HL-60/S4 treated with phorbol 12-myristate 13-acetate at 8.2 ng/mL for 4 days and 3 days (cell line): ENCODE results near the gene RPS6KL1.

Source experiments
- in situ Hi-C: fragments of 300-500 bp; cut with MboI; formaldehyde crosslinking; loops from 2 replicates; pipeline ENCODE4 v1.15.0; 2022; ENCODE audit warnings: low sequenced_read_pairs

RPS6KL1 gene

GRCh38 chr14:74891870-74892269 lies 31.2 kb downstream of the RPS6KL1 start:
- in situ Hi-C loops, result no loop called here

DNA sequence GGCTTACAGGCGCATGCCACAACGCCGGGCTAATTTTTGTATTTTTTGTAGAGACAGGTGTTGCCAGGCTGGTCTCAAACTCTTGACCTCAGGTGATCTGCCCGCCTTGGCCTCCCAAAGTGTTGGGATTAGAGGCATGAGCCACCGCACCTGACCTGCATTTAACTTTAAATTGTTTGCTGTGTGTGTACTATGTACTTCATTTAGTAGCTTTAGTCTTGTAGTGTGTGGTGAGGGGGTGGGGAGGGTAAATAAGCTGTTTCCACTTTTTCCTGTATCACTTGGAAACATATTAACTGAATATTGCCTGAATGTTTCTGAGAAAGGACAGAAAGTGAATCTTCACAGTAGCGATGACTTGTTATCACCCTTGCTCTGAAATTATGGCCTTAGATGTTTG lies 32.8 kb downstream of the RPS6KL1 start:
- in situ Hi-C loops, result no loop called here

GRCh38 chr14:74888164-74889158 lies 34.6 kb downstream of the RPS6KL1 start:
- in situ Hi-C loops, result no loop called here

DNA sequence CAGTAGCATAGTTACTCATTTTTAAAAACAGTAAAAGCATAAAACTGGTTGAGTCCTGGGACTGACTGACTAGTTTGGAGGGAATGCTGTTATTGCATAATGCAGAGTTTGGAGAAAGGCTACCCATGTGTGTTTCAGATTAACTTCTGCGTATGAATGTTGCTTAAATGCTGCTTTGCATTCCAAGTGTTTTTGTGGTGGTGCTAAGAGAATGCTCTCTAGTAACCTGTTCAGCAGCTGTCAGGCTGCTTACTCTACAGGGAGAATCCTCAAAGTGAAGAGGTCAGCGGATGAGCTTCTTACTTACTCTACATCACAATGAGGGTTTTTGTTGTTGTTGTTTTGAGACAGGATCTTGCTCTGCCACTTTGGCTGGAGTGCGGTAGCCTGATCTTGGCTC lies 37.1 kb downstream of the RPS6KL1 start:
- in situ Hi-C loops, result no loop called here

- in situ Hi-C loops, result no loop called here
These were observed 40.7 kb downstream of the RPS6KL1 start for GRCh38 chr14:74882103-74882920.

DNA sequence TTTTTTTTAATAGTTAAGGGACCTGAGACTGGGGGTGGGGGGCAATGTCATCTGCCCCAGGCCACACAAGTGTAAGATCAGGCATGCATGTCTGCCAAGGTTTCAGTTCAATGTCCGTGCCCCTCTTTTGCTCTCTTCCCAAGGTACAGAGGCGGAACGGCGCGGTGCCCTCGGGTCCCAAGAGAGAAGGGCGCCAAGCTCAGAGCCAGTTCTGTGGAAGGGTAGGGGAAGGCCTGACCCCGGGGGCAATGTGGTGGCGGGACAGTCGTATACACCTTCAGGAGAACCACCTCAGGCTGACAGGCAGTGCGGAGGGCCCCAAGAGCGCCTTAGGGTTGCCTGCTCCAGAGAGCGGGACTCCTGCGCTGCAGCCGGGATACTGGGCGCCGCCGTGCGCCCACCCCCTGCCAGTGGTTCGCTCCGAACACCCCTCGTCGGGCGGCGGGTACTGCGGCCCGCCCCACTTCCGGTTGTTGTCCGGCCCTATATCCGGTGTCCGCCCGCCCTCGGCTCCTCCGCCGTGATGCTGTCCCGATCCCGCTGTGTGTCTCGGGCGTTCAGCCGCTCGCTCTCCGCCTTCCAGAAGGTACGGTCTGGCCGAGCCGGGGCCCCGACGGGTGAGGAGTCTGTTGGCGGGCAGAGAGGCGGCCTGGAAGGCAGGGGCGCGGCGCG lies 41.5 kb downstream of the RPS6KL1 start, which contains the start of gene DLST:
Gene DLST (plus strand): TSS at position 486 of the 672 bp plus-strand sequence. CDS start 38 bp downstream, at position 524.
- in situ Hi-C loops, result no loop called here

DNA sequence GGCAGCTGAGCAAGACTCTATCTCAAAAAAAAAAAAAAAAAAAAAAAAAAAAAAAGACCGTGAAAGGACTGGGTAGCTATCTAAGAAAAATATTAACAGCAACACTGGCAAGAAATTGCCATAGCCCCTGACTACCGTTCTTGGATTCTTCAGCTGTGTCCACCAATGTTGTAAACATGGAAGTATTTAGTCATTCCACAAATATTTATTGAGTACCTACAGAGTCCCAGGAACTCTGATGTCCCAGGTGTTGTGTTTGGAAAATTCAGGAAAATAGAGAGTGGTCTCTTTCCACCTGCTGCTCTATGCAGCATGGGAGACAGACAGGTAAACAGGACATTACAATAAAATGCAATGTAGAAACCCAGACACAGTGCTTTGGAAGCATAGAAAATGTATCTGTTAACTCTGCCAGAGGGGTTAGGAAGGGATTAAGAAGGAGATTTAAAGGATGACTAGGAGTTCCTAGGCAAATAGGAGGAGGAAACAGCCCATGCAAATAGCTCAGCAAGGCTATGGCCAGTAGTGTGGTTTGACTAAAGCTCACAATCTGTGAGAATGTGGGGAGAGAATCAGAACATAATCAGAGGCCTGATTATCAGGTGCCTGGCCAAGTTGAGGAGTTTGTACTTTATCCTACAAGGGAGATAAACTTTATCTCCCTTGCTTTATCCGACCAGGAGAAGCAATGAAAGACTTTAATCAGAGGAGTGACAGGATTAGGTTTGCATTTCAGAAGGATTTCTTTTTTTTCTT lies 43.5 kb downstream of the RPS6KL1 start:
- in situ Hi-C loops, result no loop called here

DNA sequence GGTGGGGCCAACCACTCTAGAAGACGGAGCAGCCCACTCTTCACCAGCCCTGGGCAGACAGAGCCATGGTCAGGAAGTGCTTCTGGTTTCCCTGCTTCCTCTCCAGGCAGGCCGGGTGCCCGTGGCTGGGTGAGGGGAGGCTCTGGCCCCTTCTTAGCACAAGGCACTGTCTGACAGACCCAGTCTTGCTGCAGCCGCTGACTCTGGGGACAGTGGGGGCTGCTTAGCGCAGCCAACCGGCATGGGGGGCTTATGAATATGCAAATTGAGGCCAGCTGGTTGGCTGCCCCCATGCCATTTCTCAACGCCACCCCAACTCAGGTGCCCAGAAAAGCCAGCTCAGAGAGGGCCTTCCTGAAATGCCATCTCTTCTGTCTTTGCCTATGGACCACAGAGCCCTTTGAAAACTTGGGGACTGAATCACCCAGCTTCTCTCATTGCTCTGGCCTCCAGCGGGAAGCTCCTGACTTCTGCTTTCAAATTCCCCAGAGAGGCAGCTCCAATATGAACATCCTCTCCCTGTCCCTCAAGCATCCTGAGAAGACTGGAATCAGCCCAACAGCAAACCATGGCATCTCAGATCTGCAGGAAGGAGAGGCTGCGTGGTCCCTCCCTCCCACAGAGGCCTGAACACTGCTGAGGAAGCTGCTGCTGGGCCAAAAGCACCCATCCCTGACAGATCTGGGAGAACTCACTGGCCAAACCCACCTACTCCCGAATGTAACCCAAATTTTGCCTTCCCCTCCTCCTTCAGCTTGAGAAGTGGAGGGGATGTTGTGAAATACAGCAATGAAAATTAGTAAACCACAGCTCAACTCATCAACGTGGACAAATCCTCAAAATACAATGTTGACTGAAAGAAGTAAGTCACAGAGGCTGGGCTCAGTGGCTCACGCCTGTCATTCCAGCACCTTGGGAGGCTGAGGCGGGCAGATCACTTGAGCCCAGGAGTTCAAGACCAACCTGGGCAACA lies 46.8 kb downstream of the RPS6KL1 start, which contains the start of gene PROX2:
Gene PROX2 (minus strand): TSS at position 205 of the 973 bp plus-strand sequence. CDS start 12,311 bp downstream, outside the sequence.
- in situ Hi-C loops, result no loop called here

DNA sequence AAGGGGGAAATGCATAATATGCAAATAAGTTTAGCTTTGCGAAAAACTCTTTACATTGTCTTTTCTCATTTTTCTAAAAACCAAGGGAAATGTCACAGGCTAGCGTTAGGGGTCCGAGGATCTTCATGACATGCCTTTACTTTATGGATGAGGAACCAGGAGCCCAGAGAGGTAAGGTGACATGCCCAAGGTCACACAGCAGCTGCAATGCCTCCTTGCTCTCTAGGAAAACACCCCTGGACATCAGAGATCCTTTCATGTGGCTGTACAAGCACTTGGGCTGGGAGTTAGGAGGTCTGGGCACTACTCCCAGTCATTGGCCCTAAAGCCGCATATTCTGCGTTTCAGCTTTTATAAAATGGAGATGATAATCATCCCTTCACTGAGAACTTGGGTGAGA lies 47.9 kb downstream of the RPS6KL1 start:
- in situ Hi-C loops, result no loop called here

- in situ Hi-C loops, result loop anchor here (25.0 kb wide), 1 partner anchor 215 kb away; no protein-coding TSS in a partner anchor
These were observed 51.2 kb downstream of the RPS6KL1 start for GRCh38 chr14:74871819-74872218.

DNA sequence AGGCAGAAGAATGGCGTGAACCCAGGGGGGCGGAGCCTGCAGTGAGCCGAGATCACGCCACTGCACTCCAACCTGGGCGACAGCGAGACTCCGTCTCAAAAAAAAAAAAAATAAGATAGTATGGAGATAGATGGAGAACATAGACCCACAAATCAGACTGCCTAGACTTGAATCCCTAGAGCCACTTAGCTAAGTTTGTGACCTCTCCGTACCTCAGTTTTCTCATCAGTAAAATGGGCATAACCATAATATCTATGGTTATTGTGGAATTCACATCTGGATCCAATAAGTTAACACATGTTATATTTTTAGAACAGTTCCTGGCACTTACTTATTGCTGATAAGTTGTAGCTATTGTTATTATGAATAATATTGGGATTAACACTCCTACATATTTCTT lies 54.3 kb downstream of the RPS6KL1 start:
- in situ Hi-C loops, result loop anchor here (25.0 kb wide), 1 partner anchor 219 kb away; no protein-coding TSS in a partner anchor

- in situ Hi-C loops, result loop anchor here (25.0 kb wide), 1 partner anchor 220 kb away; no protein-coding TSS in a partner anchor
These were observed 55.4 kb downstream of the RPS6KL1 start for GRCh38 chr14:74867673-74868072.

GRCh38 chr14:74866708-74867389 lies 56.2 kb downstream of the RPS6KL1 start:
- in situ Hi-C loops, result loop anchor here (25.0 kb wide), 1 partner anchor 220 kb away; no protein-coding TSS in a partner anchor

GRCh38 chr14:74865156-74865555 lies 57.9 kb downstream of the RPS6KL1 start:
- in situ Hi-C loops, result loop anchor here (25.0 kb wide), 1 partner anchor 222 kb away; no protein-coding TSS in a partner anchor

DNA sequence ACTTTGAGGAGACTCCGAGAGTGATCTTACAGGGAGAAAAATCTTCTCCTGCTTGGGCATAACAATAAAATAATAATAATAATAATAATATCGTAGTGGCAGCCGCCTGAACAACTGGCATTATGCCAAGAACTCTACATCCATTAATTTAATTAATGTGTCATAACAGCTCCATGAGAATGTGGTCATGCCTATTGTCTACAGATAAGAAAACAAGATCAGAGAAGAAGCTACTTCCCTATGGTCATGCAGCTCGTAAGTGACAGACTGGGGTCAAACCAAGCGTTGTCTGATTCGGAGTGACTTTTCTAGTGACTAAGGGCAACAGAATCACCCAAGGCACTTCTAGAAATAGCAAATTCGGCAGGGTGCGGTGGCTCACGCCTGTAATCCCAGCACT lies 58.9 kb downstream of the RPS6KL1 start:
- in situ Hi-C loops, result loop anchor here (25.0 kb wide), 1 partner anchor 223 kb away; no protein-coding TSS in a partner anchor

- in situ Hi-C loops, result loop anchor here (25.0 kb wide), 1 partner anchor 224 kb away; no protein-coding TSS in a partner anchor
These were observed 59.8 kb downstream of the RPS6KL1 start for GRCh38 chr14:74863274-74863673.

- in situ Hi-C loops, result loop anchor here (25.0 kb wide), 1 partner anchor 226 kb away; no protein-coding TSS in a partner anchor
These were observed 61.3 kb downstream of the RPS6KL1 start for GRCh38 chr14:74861734-74862090.
